IMR-90 (cell line): ENCODE data around the gene WNT7B.

Experiments used
- BHLHE40 ChIP-seq: fragments of 150-350 bp; IDR thresholded peaks from 2 replicates; pipeline ENCODE4 v1.6.1; 2016; ENCODE audit warnings: mild to moderate bottlenecking, low read depth, low read length
- CEBPB ChIP-seq: IDR thresholded peaks from 2 replicates; pipeline ENCODE4 v1.6.1; 2012; ENCODE audit warnings: low read depth, low read length, improper control_type of control experiment
- MAZ ChIP-seq: IDR thresholded peaks from 2 replicates; pipeline ENCODE4 v1.6.1; 2012; ENCODE audit warnings: low read depth, mild to moderate bottlenecking, low read length, improper control_type of control experiment, moderate library complexity, borderline replicate concordance
- NFE2L2 ChIP-seq: fragments of 150-350 bp; IDR thresholded peaks from 2 replicates; pipeline ENCODE4 v1.6.1; 2016; ENCODE audit warnings: low read depth, mild to moderate bottlenecking, low read length
- POLR2A ChIP-seq: IDR thresholded peaks from 2 replicates; pipeline ENCODE4 v1.6.1; 2012; ENCODE audit warnings: mild to moderate bottlenecking, low read depth, low read length
- RAD21 ChIP-seq: IDR thresholded peaks from 2 replicates; pipeline ENCODE4 v1.6.1; 2012; ENCODE audit warnings: low read length, improper control_type of control experiment
- RCOR1 ChIP-seq: IDR thresholded peaks from 2 replicates; pipeline ENCODE4 v1.6.1; 2012; ENCODE audit warnings: mild to moderate bottlenecking, low read length, improper control_type of control experiment; ENCODE audit not compliant: insufficient replicate concordance
- RFX5 ChIP-seq: IDR thresholded peaks from 2 replicates; pipeline ENCODE4 v1.8.0; 2012; ENCODE audit warnings: low read depth, mild to moderate bottlenecking, low read length, moderate library complexity
- SMC3 ChIP-seq: fragments of 150-350 bp; IDR thresholded peaks from 2 replicates; pipeline ENCODE4 v1.6.1; 2016; ENCODE audit warnings: low read depth, mild to moderate bottlenecking, antibody characterized with exemption, low read length, moderate library complexity
- TF ChIP-seq, protein P1 (sequence below): conservative IDR thresholded peaks from 2 replicates; pipeline ENCODE4 v1.5.1; 2012; ENCODE audit warnings: mild to moderate bottlenecking, low read depth, low read length, improper control_type of control experiment
- TF ChIP-seq, protein P2 (sequence below): fragments of 150-350 bp; IDR thresholded peaks from 2 replicates; pipeline ENCODE4 v1.6.1; 2017; ENCODE audit warnings: mild to moderate bottlenecking, antibody characterized with exemption, low read length, low read depth

DNA sequence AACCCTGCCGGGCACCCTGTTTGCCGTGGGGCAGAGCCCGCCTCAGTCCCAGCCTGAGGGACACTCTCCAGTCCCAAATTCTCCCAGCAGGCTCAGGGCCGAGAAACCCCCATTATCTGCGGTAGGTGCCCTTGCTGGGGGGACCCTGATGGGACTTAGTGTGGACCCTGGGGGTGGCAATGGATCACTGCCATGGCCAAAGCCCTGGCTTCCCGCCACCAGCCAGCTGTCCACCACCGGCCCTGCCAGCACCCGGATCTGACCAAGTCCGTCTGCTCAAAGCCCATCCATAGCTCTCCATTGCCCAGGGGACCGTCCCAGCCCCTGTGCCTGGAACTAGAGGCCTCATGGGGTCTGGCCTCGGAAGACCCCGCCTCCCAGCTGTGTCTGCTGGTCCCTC lies 24.4 kb downstream of the WNT7B start:
- TF ChIP-seq, protein P1, sequence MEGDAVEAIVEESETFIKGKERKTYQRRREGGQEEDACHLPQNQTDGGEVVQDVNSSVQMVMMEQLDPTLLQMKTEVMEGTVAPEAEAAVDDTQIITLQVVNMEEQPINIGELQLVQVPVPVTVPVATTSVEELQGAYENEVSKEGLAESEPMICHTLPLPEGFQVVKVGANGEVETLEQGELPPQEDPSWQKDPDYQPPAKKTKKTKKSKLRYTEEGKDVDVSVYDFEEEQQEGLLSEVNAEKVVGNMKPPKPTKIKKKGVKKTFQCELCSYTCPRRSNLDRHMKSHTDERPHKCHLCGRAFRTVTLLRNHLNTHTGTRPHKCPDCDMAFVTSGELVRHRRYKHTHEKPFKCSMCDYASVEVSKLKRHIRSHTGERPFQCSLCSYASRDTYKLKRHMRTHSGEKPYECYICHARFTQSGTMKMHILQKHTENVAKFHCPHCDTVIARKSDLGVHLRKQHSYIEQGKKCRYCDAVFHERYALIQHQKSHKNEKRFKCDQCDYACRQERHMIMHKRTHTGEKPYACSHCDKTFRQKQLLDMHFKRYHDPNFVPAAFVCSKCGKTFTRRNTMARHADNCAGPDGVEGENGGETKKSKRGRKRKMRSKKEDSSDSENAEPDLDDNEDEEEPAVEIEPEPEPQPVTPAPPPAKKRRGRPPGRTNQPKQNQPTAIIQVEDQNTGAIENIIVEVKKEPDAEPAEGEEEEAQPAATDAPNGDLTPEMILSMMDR = no peak
- no peak for TF ChIP-seq POLR2A
- TF ChIP-seq NFE2L2 = no peak
- TF ChIP-seq BHLHE40 = no peak
- no peak for TF ChIP-seq MAZ
- TF ChIP-seq RFX5 = no peak
- TF ChIP-seq, protein P2, sequence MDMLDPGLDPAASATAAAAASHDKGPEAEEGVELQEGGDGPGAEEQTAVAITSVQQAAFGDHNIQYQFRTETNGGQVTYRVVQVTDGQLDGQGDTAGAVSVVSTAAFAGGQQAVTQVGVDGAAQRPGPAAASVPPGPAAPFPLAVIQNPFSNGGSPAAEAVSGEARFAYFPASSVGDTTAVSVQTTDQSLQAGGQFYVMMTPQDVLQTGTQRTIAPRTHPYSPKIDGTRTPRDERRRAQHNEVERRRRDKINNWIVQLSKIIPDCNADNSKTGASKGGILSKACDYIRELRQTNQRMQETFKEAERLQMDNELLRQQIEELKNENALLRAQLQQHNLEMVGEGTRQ = no peak
- no peak for TF ChIP-seq RAD21
- no peak for TF ChIP-seq CEBPB
- no peak for TF ChIP-seq RCOR1
- no peak for TF ChIP-seq SMC3
